Mesenchymal stem cell (in vitro differentiated cells and primary cell): ENCODE measurements around the gene KLF14.

Experiments
- DNase-seq: peaks from one replicate; pipeline ENCODE4 v3.0.0-alpha.2; 2013
- H2AFZ ChIP-seq: one replicate; pipeline ENCODE4 v1.6.1; 2013; ENCODE audit warnings: low read depth, mild to moderate bottlenecking, control low read depth, inconsistent platforms, low read length, moderate library complexity
- H2AK5ac ChIP-seq: 2 replicates; pipeline ENCODE4 v1.6.1; 2013; ENCODE audit warnings: low read length, moderate library complexity, mild to moderate bottlenecking, inconsistent platforms; ENCODE audit not compliant: severe bottlenecking
- H2BK120ac ChIP-seq: one replicate; pipeline ENCODE4 v1.6.1; 2013; ENCODE audit warnings: low read depth, mild to moderate bottlenecking, inconsistent platforms, low read length, moderate library complexity
- H2BK12ac ChIP-seq, 2 experiments: one replicate each; pipeline ENCODE4 v1.6.1; 2013; ENCODE audit warnings: inconsistent platforms in 2 of 2, low read length in 2 of 2, mild to moderate bottlenecking in 2 of 2, moderate library complexity in 2 of 2, control low read depth in 1 of 2
- H2BK15ac ChIP-seq: one replicate; pipeline ENCODE4 v1.6.1; 2013; ENCODE audit warnings: mild to moderate bottlenecking, low read depth, inconsistent platforms; ENCODE audit not compliant: poor library complexity, severe bottlenecking
- H2BK5ac ChIP-seq: 2 replicates; pipeline ENCODE4 v1.6.1; 2013; ENCODE audit warnings: low read depth, mild to moderate bottlenecking, low read length, control low read depth, inconsistent platforms; ENCODE audit not compliant: poor library complexity, severe bottlenecking
- H3K14ac ChIP-seq, 2 experiments: one replicate each; pipeline ENCODE4 v1.6.1; 2013; ENCODE audit warnings: inconsistent platforms in 2 of 2, low read length in 2 of 2, control low read depth in 1 of 2, mild to moderate bottlenecking in 1 of 2, moderate library complexity in 1 of 2
- H3K18ac ChIP-seq, 2 experiments: one replicate each; pipeline ENCODE4 v1.6.1; 2013; ENCODE audit warnings: inconsistent platforms in 2 of 2, low read length in 2 of 2, control low read depth in 1 of 2, low read depth in 1 of 2, mild to moderate bottlenecking in 1 of 2
- H3K23ac ChIP-seq, 2 experiments: one replicate each; pipeline ENCODE4 v1.6.1; 2013; ENCODE audit warnings: inconsistent platforms in 2 of 2, low read length in 2 of 2, mild to moderate bottlenecking in 2 of 2, moderate library complexity in 2 of 2, control low read depth in 1 of 2
- H3K27ac ChIP-seq: 2 replicates; pipeline ENCODE4 v1.5.1; 2013; ENCODE audit warnings: mild to moderate bottlenecking, moderate library complexity, low read length, control low read depth, inconsistent platforms; ENCODE audit not compliant: poor library complexity, severe bottlenecking
- H3K27me3 ChIP-seq, 2 experiments: 2 replicates each; pipeline versions ENCODE4 v1.6.1 to v1.7.0; 2013; ENCODE audit warnings: low read length in 2 of 2, mild to moderate bottlenecking in 2 of 2, moderate library complexity in 2 of 2, control low read depth in 1 of 2, inconsistent platforms in 1 of 2; ENCODE audit not compliant: control insufficient read depth in 1 of 2, insufficient read depth in 1 of 2
- H3K36me3 ChIP-seq, 2 experiments: 2 replicates each; pipeline versions ENCODE4 v1.6.1 to v1.7.0; 2013; ENCODE audit warnings: low read length in 2 of 2, control low read depth in 1 of 2, inconsistent platforms in 1 of 2, low read depth in 1 of 2, mild to moderate bottlenecking in 1 of 2; ENCODE audit not compliant: insufficient read depth in 2 of 2, control insufficient read depth in 1 of 2
- H3K4ac ChIP-seq, 2 experiments: one replicate each; pipeline ENCODE4 v1.6.1; 2013; ENCODE audit warnings: inconsistent platforms in 2 of 2, low read length in 2 of 2, mild to moderate bottlenecking in 2 of 2, moderate library complexity in 2 of 2, control low read depth in 1 of 2, low read depth in 1 of 2
- H3K4me1 ChIP-seq: 2 replicates; pipeline ENCODE4 v1.6.1; 2013; ENCODE audit warnings: low read depth, low read length, control low read depth; ENCODE audit not compliant: control insufficient read depth, insufficient read depth
- H3K4me2 ChIP-seq: 2 replicates; pipeline ENCODE4 v1.6.1; 2013; ENCODE audit warnings: low read length, mild to moderate bottlenecking, inconsistent platforms; ENCODE audit not compliant: poor library complexity, severe bottlenecking
- H3K4me3 ChIP-seq, 2 experiments: 2 replicates each; pipeline versions ENCODE4 v1.5.1 to v1.7.0; 2013; ENCODE audit warnings: low read length in 2 of 2, mild to moderate bottlenecking in 2 of 2, control low read depth in 1 of 2, low read depth in 1 of 2; ENCODE audit not compliant: insufficient read depth in 1 of 2
- H3K79me1 ChIP-seq: replicated peaks from 2 replicates; pipeline ENCODE4 v1.6.1; 2013; ENCODE audit warnings: mild to moderate bottlenecking, control low read depth, low read length, inconsistent platforms; ENCODE audit not compliant: poor library complexity, severe bottlenecking
- H3K9ac ChIP-seq: 2 replicates; pipeline ENCODE4 v1.7.0; 2013; ENCODE audit warnings: mild to moderate bottlenecking, low read length, moderate library complexity
- H3K9me3 ChIP-seq: 2 replicates; pipeline ENCODE4 v1.7.0; 2013; ENCODE audit warnings: mild to moderate bottlenecking, low read length; ENCODE audit not compliant: control insufficient read depth
- H4K8ac ChIP-seq: one replicate; pipeline ENCODE4 v1.6.1; 2013; ENCODE audit warnings: inconsistent platforms, mild to moderate bottlenecking, low read length, moderate library complexity
- H4K91ac ChIP-seq: one replicate; pipeline ENCODE4 v1.6.1; 2013; ENCODE audit warnings: mild to moderate bottlenecking, low read length, inconsistent platforms
- WGBS: methylation state at CpG from one replicate; pipeline ENCODE4 v1.1.7; 2013; ENCODE audit warnings: mixed read lengths; 5-methylcytosine and 5-hydroxymethylcytosine counted together

Gene KLF14

DNA sequence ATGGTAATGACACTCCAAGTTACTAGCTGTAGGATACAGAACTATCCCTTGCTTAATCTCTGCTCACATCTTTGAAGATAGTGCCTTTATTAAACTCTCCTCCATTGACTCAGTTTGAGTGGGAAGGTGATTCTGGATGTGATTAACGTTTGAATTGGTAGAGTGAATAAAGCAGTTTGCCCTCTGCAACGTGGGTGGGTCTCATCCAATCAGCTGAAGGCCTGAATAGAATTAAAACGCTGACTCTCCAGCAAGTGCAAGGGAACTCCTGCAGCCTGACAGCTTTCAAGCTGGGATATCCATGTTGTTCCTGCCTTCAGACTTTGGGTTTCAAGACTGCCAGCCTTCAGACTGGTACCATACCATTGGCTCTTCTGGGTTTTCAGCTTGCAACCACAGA lies 21.6 kb downstream of the KLF14 start:
- Histone ChIP-seq H3K18ac (no peak overlapping the region), H2AK5ac (no peak overlapping the region), H3K14ac (no peak overlapping the region), H3K4me3 (no peak overlapping the region), H3K4ac (no peak overlapping the region), H3K36me3 (no peaks in the 10 kb centered on the region), H3K23ac (no peak overlapping the region), H4K8ac (no peak overlapping the region), H3K27ac (no peak overlapping the region), H2AFZ (no peak overlapping the region), H2BK120ac (no peak overlapping the region), H3K9me3 (peaks cover 3% of the 10 kb centered on the region), H3K4me2 (no peak overlapping the region), H3K27me3 (peaks cover 0 to 10% of the 10 kb centered on the region in 2 experiments), H4K91ac (no peak overlapping the region), H3K79me1 (no peaks in the 10 kb centered on the region), H2BK12ac (no peak overlapping the region), H3K9ac (no peak overlapping the region), H2BK5ac (no peak overlapping the region), H3K4me1 (no peaks in the 10 kb centered on the region), H2BK15ac (no peak overlapping the region)
- no peak for DNase-seq
- WGBS: 36% methylated on average over 3 of the region's 3 CpGs

DNA sequence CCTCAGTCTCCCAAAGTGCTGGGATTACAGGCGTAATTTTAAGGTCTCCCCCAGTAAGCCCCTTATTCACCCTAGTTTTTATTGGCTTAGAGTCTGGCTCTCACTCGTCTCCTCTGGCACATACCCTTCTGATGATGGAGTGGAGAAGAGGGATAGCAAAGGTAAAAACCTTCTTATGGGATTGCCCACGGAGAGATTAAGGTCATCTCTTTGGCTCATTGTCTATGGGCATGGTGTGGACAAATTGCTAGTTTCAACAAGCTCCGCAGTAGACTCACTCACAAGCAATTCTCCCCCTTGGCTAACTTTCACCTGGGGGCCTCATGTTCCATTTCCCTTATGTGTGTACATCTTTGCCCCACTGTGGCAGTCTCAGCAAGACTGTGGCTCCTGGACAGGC lies 25.2 kb downstream of the KLF14 start:
- Histone ChIP-seq H3K9ac (no peak overlapping the region), H3K4me3 (no peak overlapping the region), H3K14ac (no peak overlapping the region), H4K91ac (no peak overlapping the region), H3K23ac (no peak overlapping the region), H3K27me3 (peaks cover 0 to 10% of the 10 kb centered on the region in 2 experiments), H3K4ac (no peak overlapping the region), H3K9me3 (peaks cover 14% of the 10 kb centered on the region), H3K36me3 (no peaks in the 10 kb centered on the region), H2BK5ac (no peak overlapping the region), H2AK5ac (no peak overlapping the region), H3K18ac (no peak overlapping the region), H3K27ac (no peak overlapping the region), H3K79me1 (no peaks in the 10 kb centered on the region), H3K4me1 (no peaks in the 10 kb centered on the region), H4K8ac (no peak overlapping the region), H2BK120ac (no peak overlapping the region), H2BK15ac (no peak overlapping the region), H3K4me2 (no peak overlapping the region), H2BK12ac (no peak overlapping the region), H2AFZ (no peak overlapping the region)
- DNase-seq: no peak
- 90% methylated on average over 2 of the region's 4 CpGs for WGBS

- Histone ChIP-seq H2BK5ac (no peak overlapping the region), H3K79me1 (no peaks in the 10 kb centered on the region), H3K4me2 (no peak overlapping the region), H2BK15ac (no peak overlapping the region), H3K9ac (no peak overlapping the region), H3K27ac (no peak overlapping the region), H3K14ac (no peak overlapping the region), H3K27me3 (peaks cover 0 to 8% of the 10 kb centered on the region in 2 experiments), H3K18ac (no peak overlapping the region), H2BK12ac (no peak overlapping the region), H2AK5ac (no peak overlapping the region), H3K4ac (no peak overlapping the region), H3K4me3 (no peak overlapping the region), H3K36me3 (no peaks in the 10 kb centered on the region), H3K23ac (no peak overlapping the region), H2AFZ (no peak overlapping the region), H4K91ac (no peak overlapping the region), H3K4me1 (no peaks in the 10 kb centered on the region), H3K9me3 (peaks cover 14% of the 10 kb centered on the region), H4K8ac (no peak overlapping the region), H2BK120ac (no peak overlapping the region)
- WGBS: 96% methylated on average over 3 of the region's 4 CpGs
- DNase-seq: no peak
Observed at GRCh38 chr7:130708001-130708400, 26.0 kb downstream of the KLF14 start.

DNA sequence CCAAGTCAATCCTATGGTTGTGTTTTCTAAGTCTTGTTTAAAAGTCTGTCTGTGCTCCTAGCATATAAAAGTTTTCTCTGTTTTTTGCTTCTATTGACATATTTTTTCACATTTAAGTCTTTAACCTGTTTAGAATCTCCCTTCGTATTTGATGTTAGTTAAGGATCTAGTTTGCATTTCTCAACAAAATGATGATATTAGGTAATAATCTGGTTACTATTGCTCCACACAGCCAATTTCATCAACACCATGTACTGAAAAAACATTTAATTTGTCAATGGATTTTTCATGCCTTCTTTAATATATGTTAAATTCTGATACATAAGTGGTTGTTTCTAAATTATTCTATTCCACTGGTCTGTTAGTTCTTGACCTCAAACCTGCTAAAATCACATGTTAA lies 30.2 kb downstream of the KLF14 start:
- H3K4me3 ChIP-seq: no peak overlapping the region
- no peak overlapping the region for H3K18ac ChIP-seq
- H4K8ac ChIP-seq: no peak overlapping the region
- no peak overlapping the region for H3K14ac ChIP-seq
- no peak overlapping the region for H3K9ac ChIP-seq
- no peak overlapping the region for H2BK12ac ChIP-seq
- no peak overlapping the region for H3K4ac ChIP-seq
- no CpG with 5 or more reads among the region's 1 CpG for WGBS
- H3K36me3 ChIP-seq: no peaks in the 10 kb centered on the region
- no peak overlapping the region for H2AK5ac ChIP-seq
- H2BK15ac ChIP-seq: no peak overlapping the region
- H3K23ac ChIP-seq: no peak overlapping the region
- no peak overlapping the region for H4K91ac ChIP-seq
- no peaks in the 10 kb centered on the region for H3K4me1 ChIP-seq
- no peak overlapping the region for H3K27ac ChIP-seq
- no peak overlapping the region for H3K4me2 ChIP-seq
- H3K79me1 ChIP-seq: no peaks in the 10 kb centered on the region
- no peak overlapping the region for H2BK120ac ChIP-seq
- no peak for DNase-seq
- H3K27me3 ChIP-seq: no peaks in the 10 kb centered on the region
- no peak overlapping the region for H2BK5ac ChIP-seq
- H3K9me3 ChIP-seq: peaks cover 14% of the 10 kb centered on the region
- H2AFZ ChIP-seq: no peak overlapping the region
